K562 (cell line): ENCODE measurements around the gene CDCA3. TPM values are rescaled to one million over a fixed set of nuclear protein-coding genes. Genes with fewer than 3 reads are reported as not detected.

Experiments
- CREM ChIP-seq: IDR thresholded peaks from 2 replicates; pipeline ENCODE4 v1.6.1; 2014; ENCODE audit warnings: antibody characterized with exemption, low read depth
- ESRRA ChIP-seq: fragments of 450-650 bp; IDR thresholded peaks from 2 replicates; pipeline ENCODE4 v1.6.1; 2014; ENCODE audit warnings: low read depth, mild to moderate bottlenecking, moderate library complexity, borderline replicate concordance
- EWSR1 ChIP-seq: fragments of 450-650 bp; IDR thresholded peaks from 2 replicates; pipeline ENCODE4 v1.6.1; 2018; ENCODE audit warnings: borderline replicate concordance, mild to moderate bottlenecking, low read depth, moderate library complexity; ENCODE audit not compliant: partially characterized antibody
- FUS ChIP-seq: fragments of 200-400 bp; formaldehyde crosslinking; optimal IDR thresholded peaks from 2 replicates; pipeline ENCODE3; 2017; ENCODE audit warnings: low read depth, low read length
- HDGF ChIP-seq: fragments of 450-650 bp; IDR thresholded peaks from 2 replicates; pipeline ENCODE4 v1.6.1; 2016
- MBD2 ChIP-seq: sonication (generic); IDR thresholded peaks from 2 replicates; pipeline ENCODE4 v1.6.1; 2016; ENCODE audit warnings: low read depth, borderline replicate concordance
- MGA ChIP-seq: fragments of 450-650 bp; IDR thresholded peaks from 2 replicates; pipeline ENCODE4 v1.6.1; 2016; ENCODE audit warnings: mild to moderate bottlenecking, moderate library complexity
- NCOR1 ChIP-seq: fragments of 450-650 bp; IDR thresholded peaks from 2 replicates; pipeline ENCODE4 v1.6.1; 2016; ENCODE audit warnings: mild to moderate bottlenecking, moderate library complexity
- RBM22 ChIP-seq: fragments of 200-400 bp; formaldehyde crosslinking; IDR thresholded peaks from 2 replicates; pipeline ENCODE4 v1.6.1; 2018; ENCODE audit warnings: low read length, low read depth; ENCODE audit not compliant: poor library complexity, severe bottlenecking
- SIN3A ChIP-seq, 2 experiments: fragments of 150-350 bp in 1 of 2; IDR thresholded peaks; 2 replicates each; pipeline ENCODE4 v1.6.1; 2011 to 2016; ENCODE audit warnings: borderline replicate concordance in 2 of 2, low read depth in 2 of 2, low read length in 2 of 2, mild to moderate bottlenecking in 2 of 2, moderate library complexity in 2 of 2; ENCODE audit not compliant: control insufficient read depth in 1 of 2
- USF1 ChIP-seq: sonication (generic); formaldehyde crosslinking; IDR thresholded peaks from 2 replicates; pipeline ENCODE4 v1.9.0; 2022; ENCODE audit warnings: mild to moderate bottlenecking, missing genetic modification reagents
- ZNF668 ChIP-seq: fragments of 250-450 bp; sonication (Bioruptor Pico); IDR thresholded peaks from 2 replicates; pipeline ENCODE4 v1.8.0; 2022; ENCODE audit warnings: mild to moderate bottlenecking, inconsistent platforms
- polyA plus RNA-seq, 8 experiments: library from polyadenylated mRNA; depleted of rRNA in 4 of 8; stranded (reverse) in 5 of 8; unstranded in 3 of 8; fragments of >200 nt; fragmentation: Nextera tagmentation in 2 of 8; fragmentation: Illumina TruSeq in 1 of 8; extraction: Ambion mirVana in 2 of 8; extraction: Trizol in 1 of 8; gene quantifications; 2 replicates each; pipeline versions ENCODE4 v1.2.1 to v1.2.3, GENCODE V29; 2011 to 2014; ENCODE audit warnings: inconsistent platforms in 1 of 8, missing spikeins in 1 of 8
- total RNA-seq, 7 experiments: library from RNA; depleted of rRNA in 6 of 7; stranded (reverse); fragments of >200 nt in 6 of 7; fragmentation: Illumina TruSeq in 2 of 7; extraction: Trizol in 2 of 7; gene quantifications; 2 replicates each; pipeline versions ENCODE4 v1.2.1 to v1.2.3, GENCODE V29; 2011 to 2021; ENCODE audit warnings: low replicate concordance in 1 of 7

CDCA3 gene
- total and polyA plus RNA-seq, 9 of the 15 experiments (the other 6 are each of a cell fraction or from before 2014, with no cell fraction given): 24.2 to 80.8 (median 55.1) TPM

GRCh38 chr12:6890789-6891645, 39.9 kb upstream of the CDCA3 start (continued):
- TF ChIP-seq EWSR1: no peak
- no peak for TF ChIP-seq ZNF668
- 0 out of 4 replicates have a peak, but pooled peaks of 1 of the 2 experiments have one; percentile 55 for TF ChIP-seq SIN3A (IDR thresholded peaks at IDR 0.05; ENCODE audit: borderline replicate concordance in 2 of 2, control insufficient read depth in 1 of 2, low read depth in 2 of 2, low read length in 2 of 2)
- TF ChIP-seq HDGF: no peak
- TF ChIP-seq ESRRA: peak; percentile 53; the same call in 1 of the 2 replicates
- TF ChIP-seq FUS: no peak
- no peak for TF ChIP-seq MGA
- no peak for TF ChIP-seq RBM22
- peak; percentile 52 for TF ChIP-seq NCOR1
- no peak for TF ChIP-seq MBD2
- peak; percentile 97 for TF ChIP-seq USF1 (CRISPR knock-in tag)
- TF ChIP-seq CREM: peak; percentile 81
